GM18909 (cell line): ENCODE measurements around the gene PROCA1.

Source experiments
- ATAC-seq: cut with Tn5 transposase; IDR thresholded peaks from one replicate; pipeline ENCODE4 v1.9.1; 2021; ENCODE audit warnings: mild to moderate bottlenecking; ENCODE audit not compliant: unreplicated experiment, poor library complexity

PROCA1 gene, protein sequence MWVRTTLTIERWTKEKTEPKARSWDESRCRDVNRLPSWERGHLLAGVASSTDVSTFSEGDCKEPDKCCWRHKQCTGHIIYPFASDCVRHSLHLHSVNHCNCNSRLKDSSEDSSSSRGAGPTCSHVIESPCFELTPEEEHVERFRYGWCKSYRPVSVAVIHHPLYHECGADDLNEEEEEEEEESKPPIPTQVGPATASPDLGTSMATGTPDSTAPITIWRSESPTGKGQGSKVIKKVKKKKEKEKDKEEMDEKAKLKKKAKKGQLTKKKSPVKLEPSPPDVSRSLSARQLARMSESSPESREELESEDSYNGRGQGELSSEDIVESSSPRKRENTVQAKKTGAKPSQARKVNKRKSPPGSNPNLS

GRCh38 chr17:28711723-28712031 lies at the start of gene PROCA1:
Gene PROCA1, minus strand, starts transcription at chr17:28711888. Its CDS starts 228 bp downstream, at chr17:28711660.
- ATAC-seq: peak; percentile 31

- ATAC-seq: no peak
Measured at GRCh38 chr17:28760601-28761562, 49.2 kb upstream of the PROCA1 start.

GRCh38 chr17:28759256-28759865 lies 47.7 kb upstream of the PROCA1 start:
- ATAC-seq: no peak

GRCh38 chr17:28758411-28759121 lies 46.9 kb upstream of the PROCA1 start:
- no peak for ATAC-seq

GRCh38 chr17:28756049-28756804 lies 44.5 kb upstream of the PROCA1 start:
- no peak for ATAC-seq

DNA sequence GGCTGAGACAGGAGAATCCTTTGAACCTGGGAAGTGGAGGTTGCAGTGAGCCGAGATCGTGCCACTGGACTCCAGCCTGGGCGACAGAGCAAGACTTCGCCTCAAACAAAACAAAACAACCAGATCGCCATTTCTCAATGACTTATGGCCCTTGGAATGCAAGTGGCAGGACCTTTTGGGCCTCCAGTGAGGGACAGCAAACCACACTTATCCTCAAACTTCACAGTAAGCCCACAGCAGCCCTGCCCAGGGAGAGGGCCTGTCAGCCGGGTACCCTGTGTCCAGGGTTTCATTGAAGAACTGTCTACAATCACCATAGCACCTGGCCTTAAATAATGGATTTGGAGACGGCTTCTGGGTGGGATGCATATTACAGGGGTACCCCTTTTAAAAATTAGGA lies 43.8 kb upstream of the PROCA1 start:
- ATAC-seq: no peak

GRCh38 chr17:28751600-28752366 lies 40.1 kb upstream of the PROCA1 start:
- ATAC-seq: no peak

- ATAC-seq: peak; percentile 68
Measured at GRCh38 chr17:28750178-28751047, 38.7 kb upstream of the PROCA1 start.

GRCh38 chr17:28749516-28750177 lies 38.0 kb upstream of the PROCA1 start:
- no peak for ATAC-seq

- no peak for ATAC-seq
Measured at GRCh38 chr17:28748852-28749515, 37.3 kb upstream of the PROCA1 start.

DNA sequence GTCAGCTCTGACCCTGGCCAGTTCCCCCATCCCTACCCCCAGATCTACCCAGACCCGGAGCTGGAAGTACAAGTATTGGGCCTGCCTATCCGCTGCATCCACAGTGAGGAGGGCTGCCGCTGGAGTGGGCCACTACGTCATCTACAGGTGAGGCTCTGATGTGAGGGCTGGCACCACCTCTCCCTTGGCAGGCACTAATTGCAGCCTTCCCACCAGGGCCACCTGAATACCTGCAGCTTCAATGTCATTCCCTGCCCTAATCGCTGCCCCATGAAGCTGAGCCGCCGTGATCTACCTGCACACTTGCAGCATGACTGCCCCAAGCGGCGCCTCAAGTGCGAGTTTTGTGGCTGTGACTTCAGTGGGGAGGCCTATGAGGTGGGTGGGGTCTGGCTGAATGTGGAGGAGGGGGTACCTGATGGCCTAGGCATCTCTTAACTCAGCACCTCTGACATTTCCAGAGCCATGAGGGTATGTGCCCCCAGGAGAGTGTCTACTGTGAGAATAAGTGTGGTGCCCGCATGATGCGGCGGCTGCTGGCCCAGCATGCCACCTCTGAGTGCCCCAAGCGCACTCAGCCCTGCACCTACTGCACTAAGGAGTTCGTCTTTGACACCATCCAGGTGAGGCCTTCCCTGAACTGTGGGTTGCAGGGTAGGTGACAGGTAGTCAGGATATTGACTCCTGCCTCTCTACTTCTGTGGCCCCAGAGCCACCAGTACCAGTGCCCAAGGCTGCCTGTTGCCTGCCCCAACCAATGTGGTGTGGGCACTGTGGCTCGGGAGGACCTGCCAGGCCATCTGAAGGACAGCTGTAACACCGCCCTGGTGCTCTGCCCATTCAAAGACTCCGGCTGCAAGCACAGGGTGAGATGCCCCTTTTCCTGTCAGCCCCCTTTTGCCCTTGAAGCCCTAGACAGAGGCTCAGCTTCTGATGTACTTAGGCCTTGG lies 36.4 kb upstream of the PROCA1 start:
- no peak for ATAC-seq

GRCh38 chr17:28747051-28747691 lies 35.5 kb upstream of the PROCA1 start:
- no peak for ATAC-seq

- no peak for ATAC-seq
Measured at GRCh38 chr17:28746611-28747050, 34.9 kb upstream of the PROCA1 start.

DNA sequence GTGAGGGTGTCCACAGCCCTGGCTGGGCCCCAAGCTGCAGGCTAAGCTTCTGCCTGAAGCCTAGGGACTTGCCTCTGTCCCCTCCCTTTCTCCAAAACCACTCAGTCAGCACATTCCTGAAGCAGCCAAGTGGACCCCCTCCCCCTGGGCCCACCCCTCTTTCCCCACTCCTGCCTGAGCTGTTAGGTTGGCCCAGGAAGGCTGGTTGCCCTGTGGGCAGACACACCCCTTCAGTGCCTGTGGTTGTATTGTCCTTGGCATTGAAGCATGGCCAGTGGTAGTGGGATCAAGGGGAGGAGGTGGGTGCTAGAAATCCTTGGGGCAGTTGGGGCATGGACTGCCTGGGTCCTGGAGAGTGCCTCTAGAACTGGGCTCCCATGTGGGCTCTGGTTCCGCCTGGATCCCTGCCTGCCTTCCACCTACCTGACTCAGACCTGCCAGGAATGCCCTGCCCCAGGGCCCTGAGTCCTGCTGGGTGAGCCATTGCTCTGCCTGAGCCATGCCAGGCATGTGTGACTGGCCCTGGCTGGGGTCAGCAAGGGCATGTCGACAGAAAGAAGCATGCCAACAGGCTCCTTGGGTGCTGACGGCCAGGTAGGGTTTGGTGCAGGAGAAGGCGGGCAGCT lies 34.2 kb upstream of the PROCA1 start:
- no peak for ATAC-seq
